KOPT-K1 (cell line): Measurements from ENCODE around the gene DDX47.
"Not testable (repeated sequence)": the region's sequence is repeated elsewhere in the genome, so short reads cannot be mapped to it uniquely, and the experiment has no call there.

Source experiments
- H3K27ac ChIP-seq: fragments of 200-600 bp; sonication (generic); 2 replicates; pipeline ENCODE4 v1.5.1; 2016; ENCODE audit warnings: antibody characterized with exemption, mild to moderate bottlenecking, low read depth, low read length; ENCODE audit not compliant: poor library complexity, severe bottlenecking
- H3K36me3 ChIP-seq: fragments of 200-600 bp; sonication (generic); 2 replicates; pipeline ENCODE4 v1.5.1; 2017; ENCODE audit warnings: antibody characterized with exemption, mild to moderate bottlenecking, low read length, moderate library complexity; ENCODE audit not compliant: insufficient read depth
- H3K9me3 ChIP-seq: fragments of 200-600 bp; sonication (generic); 2 replicates; pipeline ENCODE4 v1.5.1; 2017; ENCODE audit warnings: antibody characterized with exemption, low read length, mild to moderate bottlenecking; ENCODE audit not compliant: insufficient read depth, poor library complexity, severe bottlenecking

Gene DDX47

GRCh38 chr12:12790956-12791355 is 22.2 kb upstream of the DDX47 start:
- Histone ChIP-seq H3K27ac (no peak overlapping the region), H3K36me3 (no peaks in the 10 kb centered on the region)

GRCh38 chr12:12791756-12792369 is 21.3 kb upstream of the DDX47 start:
- H3K36me3 ChIP-seq = no peaks in the 10 kb centered on the region
- no peaks in the 10 kb centered on the region for H3K9me3 ChIP-seq
- H3K27ac ChIP-seq = no peak overlapping the region

More at GRCh38 chr12:12790956-12791355, 22.2 kb upstream of the DDX47 start:
- H3K9me3 ChIP-seq = no peaks in the 10 kb centered on the region

- no peaks in the 10 kb centered on the region for H3K9me3 ChIP-seq
- H3K27ac ChIP-seq = no peak overlapping the region
- no peaks in the 10 kb centered on the region for H3K36me3 ChIP-seq
Measured at GRCh38 chr12:12792421-12792820, 20.7 kb upstream of the DDX47 start.

GRCh38 chr12:12794686-12795085 is 18.5 kb upstream of the DDX47 start:
- Histone ChIP-seq H3K36me3 (no peaks in the 10 kb centered on the region), H3K9me3 (no peaks in the 10 kb centered on the region), H3K27ac (no peak overlapping the region)

GRCh38 chr12:12796171-12796570 is 17.0 kb upstream of the DDX47 start:
- H3K27ac ChIP-seq = no peak overlapping the region
- H3K9me3 ChIP-seq = no peaks in the 10 kb centered on the region
- H3K36me3 ChIP-seq = no peaks in the 10 kb centered on the region

GRCh38 chr12:12796928-12797793 is 16.0 kb upstream of the DDX47 start:
- H3K27ac ChIP-seq = no peak overlapping the region
- H3K9me3 ChIP-seq = no peaks in the 10 kb centered on the region

GRCh38 chr12:12797794-12798152 is 15.4 kb upstream of the DDX47 start:
- Histone ChIP-seq H3K27ac (no peak overlapping the region), H3K9me3 (no peaks in the 10 kb centered on the region), H3K36me3 (no peaks in the 10 kb centered on the region)

More at GRCh38 chr12:12796928-12797793, 16.0 kb upstream of the DDX47 start:
- H3K36me3 ChIP-seq = no peaks in the 10 kb centered on the region

- no peaks in the 10 kb centered on the region for H3K36me3 ChIP-seq
- no peaks in the 10 kb centered on the region for H3K9me3 ChIP-seq
- H3K27ac ChIP-seq = no peak overlapping the region
Measured at GRCh38 chr12:12798480-12798879, 14.7 kb upstream of the DDX47 start.

- Histone ChIP-seq H3K9me3 (no peaks in the 10 kb centered on the region), H3K27ac (no peak overlapping the region), H3K36me3 (no peaks in the 10 kb centered on the region)
Measured at GRCh38 chr12:12799163-12799920, 13.8 kb upstream of the DDX47 start.

GRCh38 chr12:12800406-12801180 is 12.6 kb upstream of the DDX47 start:
- Histone ChIP-seq H3K36me3 (no peaks in the 10 kb centered on the region), H3K9me3 (no peaks in the 10 kb centered on the region), H3K27ac (no peak overlapping the region)

- not testable (repeated sequence) for H3K9me3 ChIP-seq, H3K36me3 ChIP-seq, H3K27ac ChIP-seq
Measured at GRCh38 chr12:12801656-12802055, 11.5 kb upstream of the DDX47 start.

GRCh38 chr12:12803186-12803585 is 10.0 kb upstream of the DDX47 start:
- Histone ChIP-seq H3K27ac (no peak overlapping the region), H3K36me3 (no peaks in the 10 kb centered on the region), H3K9me3 (no peaks in the 10 kb centered on the region)

- no peaks in the 10 kb centered on the region for H3K36me3 ChIP-seq
- no peaks in the 10 kb centered on the region for H3K9me3 ChIP-seq
- no peak overlapping the region for H3K27ac ChIP-seq
Measured at GRCh38 chr12:12804011-12804410, 9.1 kb upstream of the DDX47 start.

GRCh38 chr12:12804432-12804886 is 8.7 kb upstream of the DDX47 start:
- Histone ChIP-seq H3K9me3 (no peaks in the 10 kb centered on the region), H3K36me3 (no peaks in the 10 kb centered on the region), H3K27ac (no peak overlapping the region)
